ENCODE measurements around the gene PCBP3.
"Not testable (repeated sequence)": the region's sequence is repeated elsewhere in the genome, so short reads cannot be mapped to it uniquely, and the experiment has no call there.

PCBP3 gene

DNA sequence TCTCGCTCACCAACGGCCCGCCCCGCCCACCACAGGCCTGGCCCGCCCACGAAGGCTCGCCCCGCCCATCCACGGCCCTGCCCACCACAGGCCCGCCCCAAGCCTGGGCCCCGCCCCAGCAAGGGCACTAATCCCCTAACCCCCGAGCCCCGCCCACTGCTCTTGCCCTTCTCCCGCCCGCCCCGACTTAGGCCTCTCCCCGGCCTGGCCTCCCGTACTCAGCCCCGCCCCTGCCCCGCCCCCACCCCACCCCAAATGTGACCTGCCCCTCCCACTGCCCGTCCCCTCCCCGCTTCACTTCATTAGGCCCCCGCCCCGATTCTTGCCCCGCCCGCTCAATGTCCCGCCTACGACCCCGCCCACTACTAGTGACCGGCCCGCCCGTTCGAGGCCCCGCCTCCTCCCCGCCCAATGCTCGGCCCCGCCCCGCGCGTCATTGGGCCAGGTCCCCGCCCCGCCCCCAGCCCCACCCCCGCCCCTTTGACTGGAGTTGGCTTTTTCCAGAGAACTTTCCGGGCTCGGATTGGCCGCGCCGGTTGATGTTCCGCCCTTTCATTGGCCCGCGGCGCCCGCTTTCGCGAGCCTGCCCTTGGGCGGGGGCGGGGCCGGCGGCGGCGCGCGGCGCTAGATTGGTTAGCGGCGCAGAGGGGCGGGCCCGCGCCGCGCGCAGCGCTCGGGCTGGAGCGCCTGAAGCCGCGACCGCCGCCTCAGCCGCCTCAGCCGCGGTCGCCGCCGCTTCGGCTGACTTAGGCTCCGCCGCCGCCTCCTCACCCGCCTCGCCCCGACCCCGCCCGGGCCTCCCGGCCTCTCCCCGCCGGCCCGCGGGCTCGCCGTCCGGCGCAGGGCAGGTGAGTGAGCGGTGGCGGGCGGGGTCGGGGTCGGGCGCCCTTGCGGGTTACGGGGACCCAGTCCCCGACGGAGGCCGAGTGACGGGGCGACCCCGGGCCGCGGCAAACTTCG is at the start of gene PCBP3:
Gene PCBP3, plus strand, starts transcription at position 705 of the 960 bp plus-strand sequence. CDS start 206,361 bp downstream, outside the sequence.
- peak; percentile 97 for DNase-seq

DNA sequence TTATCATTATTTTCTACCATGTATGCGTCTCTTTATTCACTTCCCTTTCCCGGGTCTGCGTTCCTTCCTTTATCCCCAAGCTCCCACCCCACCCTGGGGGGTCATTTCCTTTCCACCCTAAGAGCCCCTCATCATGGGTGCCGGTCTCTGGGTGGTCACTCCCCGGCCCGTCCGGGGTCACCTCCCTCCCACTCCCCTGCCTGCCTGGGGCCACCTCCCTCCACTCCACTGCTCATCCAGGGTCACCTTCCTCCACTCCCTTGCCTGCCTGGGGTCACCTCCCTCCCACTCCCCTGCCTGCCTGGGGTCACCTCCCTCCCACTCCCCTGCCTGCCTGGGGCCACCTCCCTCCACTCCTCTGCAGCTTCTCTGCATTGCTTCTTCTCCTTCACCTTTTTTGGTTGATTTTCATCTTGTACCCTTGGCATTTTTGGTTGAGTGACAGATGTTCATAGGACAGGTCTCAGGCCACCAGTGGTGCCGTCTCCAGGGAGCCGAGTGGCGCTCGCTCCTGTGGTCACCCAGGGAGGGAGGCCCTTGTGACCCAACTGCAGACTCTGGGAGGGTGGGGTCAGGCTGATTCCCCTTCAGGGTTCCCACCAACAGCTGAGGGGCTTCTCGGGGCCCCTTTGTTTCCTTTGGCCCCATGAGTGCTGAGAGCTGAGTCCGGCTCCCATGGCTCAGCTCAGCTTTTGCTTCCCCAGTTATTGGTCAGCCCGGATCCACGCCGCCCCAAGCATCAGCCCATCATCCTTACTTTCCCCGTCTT is 48.6 kb upstream of the PCBP3 start:
- no peak for DNase-seq

DNA sequence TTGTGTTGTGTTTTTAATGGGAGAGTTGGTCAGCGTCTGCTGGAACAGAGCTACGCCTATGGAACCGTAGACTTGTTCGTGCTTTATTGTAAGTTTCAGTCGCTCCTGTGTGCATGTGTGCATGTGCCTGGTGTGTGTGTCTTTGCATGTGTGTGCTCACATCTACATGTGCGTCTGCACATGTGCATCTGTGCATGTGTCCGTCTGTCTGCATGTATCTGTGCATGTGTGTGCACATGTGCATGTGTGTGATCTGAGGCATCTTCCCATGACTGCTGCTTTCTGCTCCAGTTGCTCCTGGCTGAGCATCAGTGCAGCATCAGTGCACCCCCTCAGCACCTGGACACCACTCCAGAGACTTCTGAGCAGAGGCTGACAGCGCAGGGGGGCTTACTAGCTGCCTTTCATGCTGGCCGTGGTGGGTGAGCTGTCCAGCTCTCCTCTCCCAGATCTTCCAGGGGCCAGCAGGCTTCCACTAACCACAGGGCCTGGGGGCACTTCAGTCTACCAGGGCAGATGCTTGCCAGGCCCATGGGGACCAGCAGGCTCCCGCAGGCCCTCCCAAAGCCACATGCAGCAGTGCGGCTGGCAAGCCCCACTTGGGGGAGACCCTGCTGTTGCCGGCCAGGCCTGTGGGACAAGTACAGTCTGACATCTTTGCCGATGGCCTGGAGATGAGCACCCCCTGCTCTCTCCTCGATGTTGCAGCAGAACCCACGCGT is 47.8 kb upstream of the PCBP3 start:
- no peak for DNase-seq

GRCh38 chr21:45596704-45597318 is 46.7 kb upstream of the PCBP3 start:
- DNase-seq, result peak; percentile 94

DNA sequence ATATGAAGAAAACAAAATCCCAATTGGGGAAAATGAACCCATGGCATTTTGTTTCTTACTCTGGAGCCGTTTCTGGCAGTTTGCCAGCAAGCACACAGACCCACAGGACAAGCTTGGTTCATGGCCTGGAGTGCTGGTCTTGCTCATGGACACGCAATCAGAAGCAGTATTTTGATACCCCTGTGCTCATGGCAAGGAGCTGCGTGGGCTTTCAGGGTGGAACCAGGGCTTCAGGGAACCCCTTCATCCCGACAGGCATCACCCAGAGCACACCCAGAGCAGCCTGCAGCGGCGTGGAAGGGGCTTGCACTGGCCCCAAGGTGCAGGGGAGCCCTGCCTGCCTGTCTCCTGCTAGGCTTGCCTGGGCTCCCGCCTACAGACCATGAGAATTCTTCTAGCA is 45.4 kb upstream of the PCBP3 start:
- DNase-seq, result no peak

DNA sequence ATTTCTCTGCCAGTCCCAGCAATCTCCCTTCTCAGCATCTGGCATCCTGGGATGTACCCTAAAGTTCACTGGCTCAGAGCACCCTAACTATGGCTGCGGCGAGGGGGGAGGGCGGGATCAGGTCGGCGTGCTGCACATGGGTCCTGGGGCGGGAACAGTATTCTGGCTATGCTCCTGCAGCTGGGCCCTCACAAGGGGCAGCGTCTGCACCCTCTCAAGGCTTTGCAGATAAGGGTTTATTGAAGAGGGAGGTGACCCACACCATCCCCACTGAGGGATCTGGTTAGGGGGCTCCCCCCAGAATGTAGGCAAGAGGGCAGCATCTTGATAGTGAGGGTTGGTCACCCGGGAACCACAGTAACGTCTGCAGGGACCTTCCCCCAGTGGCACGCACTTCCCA is 44.9 kb upstream of the PCBP3 start:
- DNase-seq, result no peak

- no peak for DNase-seq
Measured at GRCh38 chr21:45599146-45599581, 44.4 kb upstream of the PCBP3 start.

DNA sequence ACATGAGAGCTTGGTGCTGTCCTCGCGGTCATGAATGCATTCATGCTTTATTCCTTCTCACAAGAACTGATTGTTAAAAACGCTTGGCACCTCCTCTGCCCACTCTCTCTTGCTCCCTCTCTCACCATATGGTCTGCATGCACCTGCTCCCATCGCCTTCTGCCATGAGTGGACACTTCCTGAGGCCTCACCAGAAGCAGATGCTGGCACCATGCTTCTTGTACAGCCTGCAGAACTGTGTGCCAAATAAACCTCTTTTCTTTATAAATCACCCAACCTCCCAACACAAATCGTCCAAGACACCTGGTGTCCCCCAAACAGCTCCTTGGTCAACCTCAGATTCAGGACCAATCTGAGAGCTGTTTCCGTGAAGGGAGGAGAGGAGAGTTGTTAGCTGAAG is 43.3 kb upstream of the PCBP3 start:
- no peak for DNase-seq

GRCh38 chr21:45601551-45601950 is 42.0 kb upstream of the PCBP3 start:
- DNase-seq, result no peak

DNA sequence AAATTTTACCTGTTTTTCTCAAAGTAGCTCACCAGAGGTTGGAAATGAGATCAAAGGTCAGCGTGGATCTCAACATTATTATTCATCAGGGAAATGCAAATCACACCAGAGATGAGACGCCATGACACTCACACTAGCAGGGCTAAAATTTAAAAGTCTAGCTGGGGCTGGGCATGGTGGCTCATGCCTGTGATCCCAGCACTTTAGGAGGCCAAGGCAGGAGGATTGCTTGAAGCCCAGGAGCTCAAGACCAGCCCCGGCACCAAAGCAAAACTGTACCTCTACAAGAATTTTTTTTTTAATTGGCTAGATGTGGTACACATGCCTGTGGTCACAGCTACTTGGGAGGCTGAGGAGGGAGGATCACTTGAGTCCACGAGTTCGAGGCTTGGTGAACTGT is 41.4 kb upstream of the PCBP3 start:
- DNase-seq, result no peak

- no peak for DNase-seq
Measured at GRCh38 chr21:45603481-45603880, 40.0 kb upstream of the PCBP3 start.

DNA sequence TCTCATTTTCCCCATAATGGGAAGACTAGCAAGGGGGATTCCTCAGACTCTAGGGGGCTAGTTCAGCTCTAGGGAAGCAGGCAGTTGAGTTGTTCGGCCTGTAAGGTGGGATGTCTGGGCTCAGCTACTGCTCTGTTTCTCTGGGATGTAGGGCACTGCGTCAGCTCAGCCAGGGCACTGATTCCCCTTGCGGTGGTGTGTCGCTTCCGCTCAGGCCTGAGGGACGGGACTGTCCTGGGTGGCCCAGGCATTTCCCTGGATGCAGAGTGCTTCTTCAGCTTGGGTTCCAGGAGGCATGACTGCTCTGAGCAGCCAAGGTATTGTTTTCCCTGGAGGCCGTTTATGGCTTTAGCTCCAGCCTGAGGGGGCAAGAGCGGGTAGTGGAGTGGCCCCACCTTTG is 38.8 kb upstream of the PCBP3 start:
- not testable (repeated sequence) for DNase-seq

GRCh38 chr21:45607021-45607908 is 36.3 kb upstream of the PCBP3 start:
- peak; percentile 61 for DNase-seq

GRCh38 chr21:45607909-45608295 is 35.6 kb upstream of the PCBP3 start:
- DNase-seq, result no peak

GRCh38 chr21:45608747-45609470 is 34.6 kb upstream of the PCBP3 start:
- peak; percentile 27 for DNase-seq

DNA sequence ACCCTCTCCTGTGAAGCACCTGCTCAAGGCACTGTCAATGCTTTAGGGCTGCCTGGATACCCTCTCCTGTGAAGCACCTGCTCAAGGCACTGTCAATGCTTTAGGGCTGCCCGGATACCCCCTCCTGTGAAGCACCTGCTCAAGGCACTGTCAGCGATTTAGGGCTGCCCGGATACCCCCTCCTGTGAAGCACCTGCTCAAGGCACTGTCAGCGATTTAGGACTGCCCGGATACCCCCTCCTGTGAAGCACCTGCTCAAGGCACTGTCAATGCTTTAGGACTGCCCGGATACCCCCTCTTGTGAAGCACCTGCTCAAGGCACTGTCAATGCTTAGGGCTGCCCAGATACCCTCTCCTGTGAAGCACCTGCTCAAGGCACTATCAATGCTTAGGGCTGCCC is 33.9 kb upstream of the PCBP3 start:
- DNase-seq, result not testable (repeated sequence)

DNA sequence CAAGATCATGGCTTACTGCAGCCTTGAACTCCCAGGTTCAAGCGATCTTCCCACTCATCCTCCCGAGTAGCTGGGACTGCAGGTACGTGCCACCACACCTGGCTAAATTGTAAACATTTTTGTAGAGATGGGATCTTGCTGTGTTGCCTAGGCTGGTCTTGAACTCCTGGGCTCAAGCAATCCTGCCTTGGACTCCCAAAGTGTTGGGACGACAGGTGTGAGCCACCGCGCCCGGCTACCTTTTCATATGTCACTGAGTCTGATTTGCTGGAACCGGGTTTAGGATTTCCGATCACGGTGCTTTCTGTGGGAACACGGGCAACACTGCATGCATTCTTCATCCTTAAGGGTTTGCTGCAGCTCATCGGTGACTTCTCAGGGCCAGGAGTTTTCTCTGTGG is 32.2 kb upstream of the PCBP3 start:
- DNase-seq, result no peak

- no peak for DNase-seq
Measured at GRCh38 chr21:45611939-45612664, 31.4 kb upstream of the PCBP3 start.

GRCh38 chr21:45612665-45613019 is 30.9 kb upstream of the PCBP3 start:
- DNase-seq, result not testable (repeated sequence)

GRCh38 chr21:45613396-45613795 is 30.1 kb upstream of the PCBP3 start:
- no peak for DNase-seq

Data from CD4-positive, alpha-beta T cell treated with Interleukin-17A for 4 hours (primary cell).